K562 (cell line): ENCODE measurements around the gene PDE1C. TPM values are rescaled to one million over a fixed set of nuclear protein-coding genes. Genes with fewer than 3 reads are reported as not detected.

ENCODE experiments used
- ATAC-seq: fragments of 200-7000 bp; cut with Tn5 transposase; 3 replicates; pipeline ENCODE4 v1.9.1; 2020; ENCODE audit warnings: moderate library complexity
- BruUV-seq: library from RNA; stranded (reverse); fragments of 400-500 nt; replicated peaks from 2 replicates; lab custom pipeline; 2021; lab: Mats Ljungman, UMichigan
- CTCF ChIA-PET: fragments of 300-600 bp; formaldehyde crosslinking; extraction: SDS; loops from one replicate; lab custom pipeline; 2021; ENCODE audit warnings: low intra/inter-chr PET ratio; lab: Yijun Ruan, JAX
- POLR2A ChIA-PET: fragments of 300-600, 350-650 bp; sonication (Branson Sonifier 250); formaldehyde crosslinking; extraction: SDS; loops from one replicate; lab custom pipeline; 2021; ENCODE audit warnings: antibody characterized with exemption, inconsistent platforms; lab: Yijun Ruan, JAX
- DNase-seq, 4 experiments: peaks; one replicate each; pipeline versions ENCODE4 v3.0.0 to v3.0.0-alpha.2; 2011 to 2018; ENCODE audit warnings: low spot score in 3 of 4, mixed read lengths in 3 of 4; ENCODE audit errors: extremely low read depth in 1 of 4
- FAIRE-seq: peaks from 2 replicates; lab custom pipeline; 2011; peaks lifted over from hg19 to GRCh38; lab: Jason Lieb, UNC
- H2AFZ ChIP-seq: 2 replicates; pipeline ENCODE4 v1.6.0; 2011; ENCODE audit warnings: low read depth, low read length, control low read depth, inconsistent platforms
- H3K27ac ChIP-seq: fragments of 200-600 bp; 3 replicates; pipeline ENCODE4 v1.8.0; 2011; ENCODE audit warnings: low read depth, mild to moderate bottlenecking, control low read depth, inconsistent platforms, low read length, moderate library complexity, mixed read lengths; ENCODE audit errors: extremely low read depth
- H3K27me3 ChIP-seq, 2 experiments: fragments of 300-600 bp in 1 of 2; 2 replicates in 1 of 2; 3 replicates in 1 of 2; pipeline versions ENCODE4 v1.6.0 to v1.8.0; 2011; ENCODE audit warnings: inconsistent platforms in 2 of 2, low read length in 2 of 2, mild to moderate bottlenecking in 1 of 2, mixed read lengths in 1 of 2, moderate library complexity in 1 of 2; ENCODE audit not compliant: control insufficient read depth in 2 of 2, insufficient read depth in 2 of 2
- H3K36me3 ChIP-seq: fragments of 300-600 bp; 3 replicates; pipeline ENCODE4 v1.8.0; 2011; ENCODE audit warnings: mild to moderate bottlenecking, low read length, inconsistent platforms; ENCODE audit not compliant: control insufficient read depth, insufficient read depth
- H3K4me1 ChIP-seq, 2 experiments: fragments of 200-600 bp in 1 of 2; replicated peaks in 1 of 2; 2 replicates in 1 of 2; 3 replicates in 1 of 2; pipeline versions ENCODE4 v1.5.1 to v1.8.0; 2011; ENCODE audit warnings: inconsistent platforms in 2 of 2, low read length in 2 of 2, mild to moderate bottlenecking in 1 of 2, mixed read lengths in 1 of 2, moderate library complexity in 1 of 2; ENCODE audit not compliant: control insufficient read depth in 2 of 2, insufficient read depth in 2 of 2
- H3K4me2 ChIP-seq: 2 replicates; pipeline ENCODE4 v1.6.1; 2011; ENCODE audit warnings: low read length, control low read depth, inconsistent platforms, mixed read lengths; ENCODE audit not compliant: insufficient read depth
- H3K4me3 ChIP-seq: fragments of 200-600 bp; sonication (generic), shearing (Covaris generic); 2 replicates; pipeline ENCODE4 v1.5.1; 2016; ENCODE audit warnings: control low read depth, inconsistent platforms
- H3K79me2 ChIP-seq: fragments of 200-600 bp; 3 replicates; pipeline ENCODE4 v1.8.0; 2011; ENCODE audit warnings: low read length, inconsistent platforms; ENCODE audit not compliant: control insufficient read depth, insufficient read depth
- H3K9ac ChIP-seq, 2 experiments: 2 replicates each; pipeline versions ENCODE4 v1.6.0 to v1.6.1; 2011; ENCODE audit warnings: low read depth in 2 of 2, low read length in 2 of 2, control low read depth in 1 of 2, inconsistent platforms in 1 of 2, mild to moderate bottlenecking in 1 of 2, mixed read lengths in 1 of 2; ENCODE audit not compliant: insufficient read depth in 1 of 2
- H3K9me1 ChIP-seq: one replicate; pipeline ENCODE4 v1.6.0; 2011; ENCODE audit warnings: inconsistent platforms, mild to moderate bottlenecking, low read length, moderate library complexity; ENCODE audit not compliant: control insufficient read depth, insufficient read depth
- H3K9me3 ChIP-seq: replicated peaks from 2 replicates; pipeline ENCODE4 v1.5.1; 2011; ENCODE audit warnings: low read depth, low read length, inconsistent platforms; ENCODE audit not compliant: control insufficient read depth, insufficient read depth
- H4K20me1 ChIP-seq: replicated peaks from 2 replicates; pipeline ENCODE4 v1.6.1; 2011; ENCODE audit warnings: low read length, inconsistent platforms, mixed read lengths; ENCODE audit not compliant: control insufficient read depth, insufficient read depth
- CHD4 ChIP-seq: fragments of 200-600 bp; sonication (generic); IDR thresholded peaks from 3 replicates; pipeline ENCODE4 v1.6.1; 2012; ENCODE audit warnings: low read depth, mild to moderate bottlenecking, mixed read lengths, low read length, inconsistent platforms; ENCODE audit not compliant: insufficient read depth, insufficient replicate concordance, poor library complexity, severe bottlenecking
- COPS2 ChIP-seq: fragments of 450-650 bp; conservative IDR thresholded peaks from 2 replicates; pipeline ENCODE4 v1.6.1; 2016; ENCODE audit warnings: mild to moderate bottlenecking, moderate library complexity
- EZH2 ChIP-seq: IDR thresholded peaks from 2 replicates; pipeline ENCODE4 v1.6.1; 2012; ENCODE audit warnings: low read depth, mild to moderate bottlenecking, inconsistent platforms, low read length, borderline replicate concordance
- LARP7 ChIP-seq: fragments of 450-650 bp; IDR thresholded peaks from 2 replicates; pipeline ENCODE4 v1.6.1; 2016
- RBM14 ChIP-seq: fragments of 200-400 bp; formaldehyde crosslinking; IDR thresholded peaks from 2 replicates; pipeline ENCODE4 v1.6.1; 2018; ENCODE audit warnings: low read depth, mild to moderate bottlenecking, low read length, moderate library complexity, borderline replicate concordance; ENCODE audit not compliant: insufficient read depth
- RBM25 ChIP-seq: fragments of 200-400 bp; formaldehyde crosslinking; IDR thresholded peaks from 2 replicates; pipeline ENCODE4 v1.6.1; 2018; ENCODE audit warnings: low read length, low read depth, moderate library complexity; ENCODE audit not compliant: severe bottlenecking
- SPI1 ChIP-seq: IDR thresholded peaks from 2 replicates; pipeline ENCODE4 v1.6.1; 2011; ENCODE audit warnings: low read depth, low read length, control low read depth, borderline replicate concordance
- WGBS: fragments of 100-300 bp; shearing (Covaris generic); methylation state at CpG from one replicate; pipeline ENCODE4 v1.1.6; 2016; ENCODE audit warnings: low coverage, mixed read lengths; ENCODE audit not compliant: insufficient coverage; ENCODE audit errors: missing lambda C conversion rate; 5-methylcytosine and 5-hydroxymethylcytosine counted together
- in situ Hi-C: fragments of 300-500 bp; cut with MboI; formaldehyde crosslinking; loops from 4 replicates; pipeline ENCODE4 v1.15.0; 2018; ENCODE audit warnings: inconsistent platforms, mixed read lengths
- intact Hi-C: fragments of 100-400 bp; cut with micrococcal nuclease; formaldehyde crosslinking; loops from 2 replicates; pipeline ENCODE4 v1.14.2; 2022
- polyA plus RNA-seq, 8 experiments: library from polyadenylated mRNA; depleted of rRNA in 4 of 8; stranded (reverse) in 5 of 8; unstranded in 3 of 8; fragments of >200 nt; fragmentation: Nextera tagmentation in 2 of 8; fragmentation: Illumina TruSeq in 1 of 8; extraction: Ambion mirVana in 2 of 8; extraction: Trizol in 1 of 8; gene quantifications; 2 replicates each; pipeline versions ENCODE4 v1.2.1 to v1.2.3, GENCODE V29; 2011 to 2014; ENCODE audit warnings: inconsistent platforms in 1 of 8, missing spikeins in 1 of 8
- total RNA-seq, 7 experiments: library from RNA; depleted of rRNA in 6 of 7; stranded (reverse); fragments of >200 nt in 6 of 7; fragmentation: Illumina TruSeq in 2 of 7; extraction: Trizol in 2 of 7; gene quantifications; 2 replicates each; pipeline versions ENCODE4 v1.2.1 to v1.2.3, GENCODE V29; 2011 to 2021; ENCODE audit warnings: low replicate concordance in 1 of 7
- TF ChIP-seq, protein P1 (sequence below): IDR thresholded peaks from 2 replicates; pipeline ENCODE4 v1.6.1; 2012; ENCODE audit warnings: low read depth, low read length, improper control_type of control experiment, borderline replicate concordance
- TF ChIP-seq, protein P2 (sequence below): sonication (generic); formaldehyde crosslinking; IDR thresholded peaks from 2 replicates; pipeline ENCODE4 v1.8.1; 2023; ENCODE audit warnings: mild to moderate bottlenecking, missing genetic modification reagents
- TF ChIP-seq, protein P3 (sequence below), 2 experiments: fragments of 250-450 bp in 1 of 2; fragments of 450-650 bp in 1 of 2; sonication (Bioruptor Pico) in 1 of 2; IDR thresholded peaks; 2 replicates each; pipeline versions ENCODE4 v1.6.1 to v1.8.0; 2016 to 2021; ENCODE audit warnings: mild to moderate bottlenecking in 2 of 2, moderate library complexity in 2 of 2, missing compliant biosample characterization in 1 of 2, missing genetic modification characterization in 1 of 2

Gene PDE1C
- total and polyA plus RNA-seq, 9 of the 15 experiments (the other 6 are each of a cell fraction or from before 2014, with no cell fraction given), result under 0.01 to 0.01 TPM; not detected in 7

DNA sequence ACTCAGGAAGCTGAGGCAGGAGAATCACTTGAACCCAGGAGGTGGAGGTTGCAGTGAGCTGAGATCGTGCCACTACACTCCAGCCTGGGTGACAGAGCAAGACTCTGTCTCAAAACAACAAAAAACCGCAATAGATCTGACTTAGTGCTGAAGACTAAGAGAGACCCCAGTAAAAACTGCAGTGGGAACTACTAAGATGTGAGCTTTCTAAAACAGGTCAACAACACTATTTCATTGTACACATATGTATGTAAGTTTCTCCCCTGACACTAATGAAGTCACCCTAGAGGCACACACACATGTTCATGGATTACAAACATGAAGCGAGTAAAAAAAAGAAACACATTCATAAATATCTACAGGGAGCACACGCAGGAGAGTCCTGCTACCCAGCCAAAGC is 68.3 kb downstream of the PDE1C start (continued):
- TF ChIP-seq, protein P1, sequence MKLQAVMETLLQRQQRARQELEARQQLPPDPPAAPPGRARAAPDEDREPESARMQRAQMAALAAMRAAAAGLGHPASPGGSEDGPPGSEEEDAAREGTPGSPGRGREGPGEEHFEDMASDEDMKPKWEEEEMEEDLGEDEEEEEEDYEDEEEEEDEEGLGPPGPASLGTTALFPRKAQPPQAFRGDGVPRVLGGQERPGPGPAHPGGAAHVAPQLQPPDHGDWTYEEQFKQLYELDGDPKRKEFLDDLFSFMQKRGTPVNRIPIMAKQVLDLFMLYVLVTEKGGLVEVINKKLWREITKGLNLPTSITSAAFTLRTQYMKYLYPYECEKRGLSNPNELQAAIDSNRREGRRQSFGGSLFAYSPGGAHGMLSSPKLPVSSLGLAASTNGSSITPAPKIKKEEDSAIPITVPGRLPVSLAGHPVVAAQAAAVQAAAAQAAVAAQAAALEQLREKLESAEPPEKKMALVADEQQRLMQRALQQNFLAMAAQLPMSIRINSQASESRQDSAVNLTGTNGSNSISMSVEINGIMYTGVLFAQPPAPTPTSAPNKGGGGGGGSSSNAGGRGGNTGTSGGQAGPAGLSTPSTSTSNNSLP, result no peak
- TF ChIP-seq, protein P2, sequence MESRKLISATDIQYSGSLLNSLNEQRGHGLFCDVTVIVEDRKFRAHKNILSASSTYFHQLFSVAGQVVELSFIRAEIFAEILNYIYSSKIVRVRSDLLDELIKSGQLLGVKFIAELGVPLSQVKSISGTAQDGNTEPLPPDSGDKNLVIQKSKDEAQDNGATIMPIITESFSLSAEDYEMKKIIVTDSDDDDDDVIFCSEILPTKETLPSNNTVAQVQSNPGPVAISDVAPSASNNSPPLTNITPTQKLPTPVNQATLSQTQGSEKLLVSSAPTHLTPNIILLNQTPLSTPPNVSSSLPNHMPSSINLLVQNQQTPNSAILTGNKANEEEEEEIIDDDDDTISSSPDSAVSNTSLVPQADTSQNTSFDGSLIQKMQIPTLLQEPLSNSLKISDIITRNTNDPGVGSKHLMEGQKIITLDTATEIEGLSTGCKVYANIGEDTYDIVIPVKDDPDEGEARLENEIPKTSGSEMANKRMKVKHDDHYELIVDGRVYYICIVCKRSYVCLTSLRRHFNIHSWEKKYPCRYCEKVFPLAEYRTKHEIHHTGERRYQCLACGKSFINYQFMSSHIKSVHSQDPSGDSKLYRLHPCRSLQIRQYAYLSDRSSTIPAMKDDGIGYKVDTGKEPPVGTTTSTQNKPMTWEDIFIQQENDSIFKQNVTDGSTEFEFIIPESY (CRISPR knock-in tag), result no peak
- TF ChIP-seq COPS2, result no peak
- no peak for TF ChIP-seq RBM14

DNA sequence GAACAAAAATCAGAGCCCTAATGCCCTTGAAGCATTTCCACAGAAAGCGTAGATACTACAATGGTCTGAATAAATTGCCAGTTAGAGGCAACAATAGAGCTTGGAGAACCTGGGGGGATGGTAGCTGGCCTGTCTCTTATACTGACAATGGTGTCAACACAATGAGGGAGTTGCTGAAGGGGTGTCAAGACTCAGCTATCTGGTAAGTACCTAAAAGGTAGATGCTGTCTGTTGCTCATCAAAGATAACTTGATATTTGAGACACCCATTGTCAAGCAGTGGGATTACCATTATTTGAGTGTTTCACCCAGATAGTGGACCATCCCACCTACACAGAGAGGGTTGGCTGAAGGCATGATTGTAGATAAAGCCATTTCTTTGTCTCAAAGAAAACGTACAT is 72.8 kb downstream of the PDE1C start:
- no peak overlapping the region for H3K9ac ChIP-seq
- WGBS, result 4% methylated on average over 2 of the region's 2 CpGs
- H2AFZ ChIP-seq, result no peak overlapping the region
- H4K20me1 ChIP-seq, result no peaks in the 10 kb centered on the region
- BruUV-seq, result no TSS peak
- FAIRE-seq (no peak), ATAC-seq (no peak), DNase-seq (no peak)
- no peaks in the 10 kb centered on the region for H3K9me1 ChIP-seq
- no peak overlapping the region for H3K27ac ChIP-seq
- no peaks in the 10 kb centered on the region for H3K36me3 ChIP-seq
- H3K9me3 ChIP-seq, result no peaks in the 10 kb centered on the region
- intact Hi-C loops, result no loop called here
- no peaks in the 10 kb centered on the region for H3K79me2 ChIP-seq
- TF ChIP-seq SPI1, result no peak
- no peak for TF ChIP-seq LARP7
- TF ChIP-seq EZH2, result no peak
- TF ChIP-seq CHD4, result no peak
- TF ChIP-seq, protein P3, sequence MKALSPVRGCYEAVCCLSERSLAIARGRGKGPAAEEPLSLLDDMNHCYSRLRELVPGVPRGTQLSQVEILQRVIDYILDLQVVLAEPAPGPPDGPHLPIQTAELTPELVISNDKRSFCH (CRISPR knock-in tag; IDR thresholded peaks at IDR 0.05), result no peak
- TF ChIP-seq, protein P3 (tag; IDR thresholded peaks at IDR 0.05), result no peak
- TF ChIP-seq RBM25, result no peak
- no peaks in the 10 kb centered on the region for H3K27me3 ChIP-seq
- ChIA-PET POLR2A (no interaction called here), CTCF (no interaction called here)
- no peaks in the 10 kb centered on the region for H3K4me1 ChIP-seq
- no peak overlapping the region for H3K4me2 ChIP-seq
- H3K4me3 ChIP-seq, result no peak overlapping the region
- in situ Hi-C loops, result no loop called here
